Suprapubic skin (tissue), 4 donors: ENCODE results near the gene POC1B. TPM values are rescaled to one million over a fixed set of nuclear protein-coding genes. Genes with fewer than 3 reads are reported as not detected.

Source experiments
- DNase-seq, 2 donors: peaks; one replicate each; pipeline ENCODE4 v3.0.0-alpha.2; 2019; ENCODE audit warnings: low spot score in 2 of 2
- H3K27ac ChIP-seq: fragments of 200-600 bp; sonication (generic); one replicate; pipeline ENCODE4 v1.5.1; 2019
- H3K27me3 ChIP-seq: fragments of 200-600 bp; sonication (generic); one replicate; pipeline ENCODE4 v1.5.1; 2019
- H3K36me3 ChIP-seq: fragments of 200-600 bp; sonication (generic); one replicate; pipeline ENCODE4 v1.5.1; 2019
- H3K4me1 ChIP-seq: fragments of 200-600 bp; sonication (generic); one replicate; pipeline ENCODE4 v1.5.1; 2019
- H3K4me3 ChIP-seq: fragments of 200-600 bp; sonication (generic); one replicate; pipeline ENCODE4 v1.5.1; 2019; ENCODE audit warnings: mild to moderate bottlenecking
- H3K9me3 ChIP-seq: fragments of 200-600 bp; sonication (generic); one replicate; pipeline ENCODE4 v1.5.1; 2019
- CTCF ChIP-seq, 2 donors: fragments of 200-600 bp in 1 of 2; fragments of 450-650 bp in 1 of 2; sonication (generic) in 1 of 2; IDR thresholded peaks; one replicate each; pipeline ENCODE4 v1.5.1; 2016 to 2019; ENCODE audit warnings: antibody characterized with exemption in 2 of 2, mild to moderate bottlenecking in 1 of 2, moderate library complexity in 1 of 2
- EP300 ChIP-seq: sonication (generic); formaldehyde crosslinking; IDR thresholded peaks from one replicate; pipeline ENCODE4 v1.6.1; 2017; ENCODE audit warnings: antibody characterized with exemption
- POLR2A ChIP-seq, 2 donors: fragments of 450-650 bp; IDR thresholded peaks; one replicate each; pipeline ENCODE4 v1.6.1; 2017; ENCODE audit warnings: antibody characterized with exemption in 2 of 2, mild to moderate bottlenecking in 2 of 2, moderate library complexity in 2 of 2
- POLR2AphosphoS5 ChIP-seq, 3 donors: sonication (generic); formaldehyde crosslinking; IDR thresholded peaks; one replicate each; pipeline ENCODE4 v1.6.1; 2017; ENCODE audit warnings: antibody characterized with exemption in 3 of 3
- WGBS: methylation state at CpG from one replicate; pipeline ENCODE4 v1.1.5; 2018; 5-methylcytosine and 5-hydroxymethylcytosine counted together
- total RNA-seq, 4 donors: library from RNA; depleted of rRNA; stranded (reverse); fragments of >200 nt; gene quantifications; one replicate each; pipeline ENCODE4 v1.1.0, GENCODE V29; 2016

Gene POC1B
- total RNA-seq, 4 donors from 2014 or later: 11.3 to 28.2 (median 13.4) TPM

- no peak for TF ChIP-seq EP300
- TF ChIP-seq CTCF (IDR thresholded peaks at IDR 0.05): no peak
- no peak for TF ChIP-seq POLR2A (IDR thresholded peaks at IDR 0.05)
- no peak for TF ChIP-seq POLR2AphosphoS5 (IDR thresholded peaks at IDR 0.05)
- 53% methylated on average over 2 of the region's 2 CpGs for WGBS
- no peak for DNase-seq
- Histone ChIP-seq H3K9me3 (no peaks in the 10 kb centered on the region), H3K4me1 (no peaks in the 10 kb centered on the region), H3K36me3 (no peaks in the 10 kb centered on the region), H3K27me3 (no peaks in the 10 kb centered on the region), H3K4me3 (no peak overlapping the region), H3K27ac (no peak overlapping the region)
Measured at GRCh38 chr12:89411234-89411633, 114.6 kb downstream of the POC1B start.

- no peaks in the 10 kb centered on the region for H3K4me1 ChIP-seq
- no peaks in the 10 kb centered on the region for H3K36me3 ChIP-seq
- TF ChIP-seq CTCF (IDR thresholded peaks at IDR 0.05): no peak
- no peak for TF ChIP-seq EP300
- TF ChIP-seq POLR2AphosphoS5 (IDR thresholded peaks at IDR 0.05): no peak
- TF ChIP-seq POLR2A (IDR thresholded peaks at IDR 0.05): no peak
- no peak overlapping the region for H3K27ac ChIP-seq
- H3K9me3 ChIP-seq: no peaks in the 10 kb centered on the region
- H3K4me3 ChIP-seq: no peak overlapping the region
- H3K27me3 ChIP-seq: no peaks in the 10 kb centered on the region
- 93% methylated on average over 4 of the region's 4 CpGs for WGBS
- no peak for DNase-seq
Measured at GRCh38 chr12:89405626-89406345, 120.1 kb downstream of the POC1B start.

DNA sequence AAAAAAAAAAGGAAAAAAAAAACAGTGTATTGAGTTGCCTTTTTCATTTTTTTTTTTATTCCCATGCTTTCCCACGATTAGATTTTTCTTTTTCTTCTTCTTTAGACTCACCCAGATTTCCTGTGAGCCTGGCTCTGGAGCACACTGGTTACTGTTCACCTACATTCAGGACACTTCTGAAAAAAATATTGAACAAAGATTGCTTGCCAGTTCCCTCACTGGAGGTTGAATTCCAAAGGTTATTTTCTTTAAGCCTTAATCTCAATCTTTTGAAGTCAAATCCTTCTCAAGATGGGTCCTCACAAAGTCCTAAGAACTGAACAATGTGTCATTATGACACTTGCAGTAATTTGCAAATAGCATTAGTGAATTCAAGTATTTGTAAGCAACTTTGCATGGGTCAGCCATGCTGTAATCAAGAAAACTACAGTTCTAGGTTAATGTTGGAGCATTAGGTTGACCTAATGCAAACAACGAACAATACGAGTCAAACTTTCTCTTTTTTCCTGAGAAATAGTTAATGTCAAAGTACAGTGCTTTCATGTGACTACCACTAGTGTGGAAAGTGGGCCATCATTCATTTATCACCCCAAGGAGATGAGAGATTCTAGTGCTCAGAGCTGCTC is 124.3 kb downstream of the POC1B start:
- H3K36me3 ChIP-seq: no peaks in the 10 kb centered on the region
- no peak overlapping the region for H3K4me3 ChIP-seq
- DNase-seq: no peak
- H3K9me3 ChIP-seq: no peaks in the 10 kb centered on the region
- no peak overlapping the region for H3K27ac ChIP-seq
- TF ChIP-seq POLR2AphosphoS5 (IDR thresholded peaks at IDR 0.05) (no peak), CTCF (IDR thresholded peaks at IDR 0.05) (no peak), POLR2A (IDR thresholded peaks at IDR 0.05) (no peak)
- H3K27me3 ChIP-seq: no peaks in the 10 kb centered on the region
- 87% methylated on average over 3 of the region's 3 CpGs for WGBS
- no peaks in the 10 kb centered on the region for H3K4me1 ChIP-seq

DNA sequence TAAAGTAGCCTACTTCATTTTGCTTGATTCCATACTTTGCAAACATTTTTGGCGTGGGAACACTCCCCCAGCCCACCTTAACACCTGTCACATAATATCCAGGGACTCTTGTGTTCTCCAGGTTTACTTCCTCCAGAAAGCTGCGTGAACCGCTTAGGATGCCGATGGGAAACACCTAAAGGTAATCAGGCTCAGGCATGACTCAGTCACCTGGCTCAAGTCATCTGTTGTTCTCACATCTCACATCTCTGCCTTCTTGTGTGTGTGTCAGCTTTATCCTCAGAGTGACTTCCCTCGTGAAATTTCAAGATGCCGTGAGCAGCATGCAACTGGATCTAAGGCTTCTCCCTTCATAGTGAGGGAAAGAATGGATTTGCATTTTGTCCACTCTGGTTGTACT is 125.4 kb downstream of the POC1B start:
- H3K36me3 ChIP-seq: no peaks in the 10 kb centered on the region
- WGBS: 73% methylated on average over 6 of the region's 6 CpGs
- H3K4me3 ChIP-seq: no peak overlapping the region
- no peak for DNase-seq
- no peak for TF ChIP-seq CTCF (IDR thresholded peaks at IDR 0.05)
- TF ChIP-seq POLR2A (IDR thresholded peaks at IDR 0.05): no peak
- no peak overlapping the region for H3K27ac ChIP-seq
- no peaks in the 10 kb centered on the region for H3K9me3 ChIP-seq
- no peaks in the 10 kb centered on the region for H3K27me3 ChIP-seq
- H3K4me1 ChIP-seq: no peaks in the 10 kb centered on the region

DNA sequence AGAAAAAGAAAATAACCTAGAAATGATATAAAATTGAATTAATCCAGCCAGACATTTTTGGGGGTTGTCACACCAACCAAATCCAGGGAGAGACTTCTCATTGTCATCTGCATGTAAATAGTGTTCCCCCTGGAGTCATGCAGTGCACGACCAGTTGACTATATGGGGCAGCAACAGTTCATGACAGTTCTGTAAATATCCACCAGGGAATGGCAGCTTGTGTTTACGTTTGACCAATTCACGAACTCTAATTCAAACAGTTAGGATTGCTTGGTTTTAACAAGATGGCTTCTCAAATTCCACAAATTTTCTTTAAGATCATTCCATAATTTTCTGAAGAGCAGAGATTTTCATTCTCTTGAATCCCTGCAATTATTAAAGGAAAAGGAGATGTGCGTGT is 130.1 kb downstream of the POC1B start:
- WGBS: 96% methylated on average over 4 of the region's 4 CpGs
- H3K27me3 ChIP-seq: no peaks in the 10 kb centered on the region
- no peak for DNase-seq
- H3K9me3 ChIP-seq: no peaks in the 10 kb centered on the region
- H3K27ac ChIP-seq: no peak overlapping the region
- TF ChIP-seq POLR2A (IDR thresholded peaks at IDR 0.05) (no peak), POLR2AphosphoS5 (IDR thresholded peaks at IDR 0.05) (no peak), CTCF (IDR thresholded peaks at IDR 0.05) (no peak), EP300 (no peak)
- no peak overlapping the region for H3K4me3 ChIP-seq
- no peaks in the 10 kb centered on the region for H3K36me3 ChIP-seq
- peaks cover 5% of the 10 kb centered on the region for H3K4me1 ChIP-seq
